Measurements from ENCODE around the gene ZNF423.

- no peak for TF ChIP-seq EP300 (conservative IDR thresholded peaks at IDR 0.05; ENCODE audit: poor library complexity, severe bottlenecking)
- TF ChIP-seq POLR2AphosphoS5 (IDR thresholded peaks at IDR 0.05), result no peak
Observed at GRCh38 chr16:49723310-49723709, 132.6 kb downstream of the ZNF423 start.
